Hematopoietic multipotent progenitor cell treated with erythropoietin and hydrocortisone succinate and interleukin-3 and kit ligand, for 4 days (in vitro differentiated cells): ENCODE data around the gene TSPAN33.
"Not testable (repeated sequence)": the region's sequence is repeated elsewhere in the genome, so short reads cannot be mapped to it uniquely, and the experiment has no call there.

Experiments used
- DNase-seq: peaks from one replicate; pipeline ENCODE4 v3.0.0-alpha.2; 2015

TSPAN33 gene

DNA sequence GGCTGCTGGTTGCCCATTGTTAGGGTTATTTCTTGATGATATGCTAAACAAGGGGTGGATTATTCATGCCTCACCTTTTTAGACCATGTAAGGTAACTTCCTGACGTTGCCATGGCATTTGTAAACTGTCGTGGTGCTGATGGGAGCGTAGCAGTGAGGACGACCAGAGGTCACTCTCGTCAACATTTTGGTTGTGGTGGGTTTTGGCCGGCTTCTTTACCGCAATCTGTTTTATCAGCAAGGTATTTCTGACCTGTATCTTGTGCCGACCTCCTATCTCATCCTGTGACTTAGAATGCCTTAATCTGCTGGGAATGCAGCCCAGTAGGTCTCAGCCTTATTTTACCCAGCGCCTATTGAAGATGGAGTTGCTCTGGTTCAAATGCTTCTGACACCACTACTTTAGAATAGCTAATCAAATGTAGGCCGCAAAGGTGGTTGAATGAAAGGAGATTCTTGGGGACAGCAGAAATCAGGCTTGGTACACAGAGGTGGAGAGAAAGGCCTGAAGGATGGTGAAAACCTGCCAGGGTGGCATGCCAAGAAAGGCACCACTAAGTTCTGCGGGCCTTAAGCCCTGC, 26.0 kb downstream of the TSPAN33 start:
- no peak for DNase-seq

DNA sequence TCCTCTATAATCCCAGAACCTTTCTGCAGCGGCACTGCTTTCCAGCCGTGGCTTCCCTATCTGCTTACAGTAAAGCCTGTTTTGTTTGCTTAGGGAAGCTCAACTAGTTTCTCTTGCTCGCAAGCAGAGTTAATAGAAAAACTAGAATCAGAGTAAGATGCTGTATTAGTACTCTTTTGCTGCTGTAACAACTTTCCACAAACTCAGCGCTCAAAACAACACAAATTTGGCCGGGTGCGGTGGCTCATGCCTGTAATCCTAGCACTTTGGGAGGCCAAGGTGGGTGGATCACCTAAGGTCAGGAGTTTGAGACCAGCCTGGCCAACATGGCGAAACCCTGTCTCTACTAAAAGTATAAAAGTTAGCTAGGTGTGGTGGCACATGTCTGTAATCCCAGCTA, 29.4 kb downstream of the TSPAN33 start:
- DNase-seq, result not testable (repeated sequence)

DNA sequence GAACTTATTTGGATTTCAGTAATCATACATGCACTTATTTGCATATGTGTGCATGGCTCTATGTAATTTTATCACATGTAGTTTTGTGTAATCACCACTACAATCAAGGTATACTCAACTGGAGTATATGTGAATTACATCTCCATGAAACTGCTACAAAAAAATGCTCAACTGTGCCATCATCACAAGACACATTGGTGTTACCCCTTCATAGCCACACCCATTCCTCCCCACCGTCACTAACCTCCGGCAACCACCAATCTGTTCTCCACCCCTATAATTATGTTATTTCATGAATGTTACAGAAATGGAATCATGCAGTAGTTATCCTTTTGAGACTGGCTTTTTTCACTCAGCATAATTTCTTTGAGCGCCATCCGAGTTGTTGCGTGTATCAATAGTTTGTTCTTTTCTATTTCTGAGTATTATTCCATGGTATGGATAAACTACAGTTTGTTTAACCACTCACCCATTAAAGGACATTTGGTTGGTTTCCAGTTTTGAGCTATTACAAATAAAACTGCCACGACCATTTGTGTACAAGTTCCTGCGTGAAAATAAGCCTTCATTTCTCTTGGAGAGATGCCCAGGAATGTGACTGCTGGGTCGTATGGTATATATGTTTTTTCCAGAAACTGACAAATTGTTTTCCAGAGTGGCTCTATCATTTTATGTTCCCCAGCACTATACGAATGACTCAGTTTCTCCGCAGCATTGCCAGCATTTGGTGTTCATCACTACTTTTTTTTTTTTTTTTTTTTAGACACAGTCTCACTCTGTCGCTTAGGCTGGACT, 32.6 kb downstream of the TSPAN33 start:
- no peak for DNase-seq

GRCh38 chr7:129184981-129185670, 40.6 kb downstream of the TSPAN33 start:
- DNase-seq, result no peak

- DNase-seq, result no peak
Observed at GRCh38 chr7:129186749-129187260, 42.3 kb downstream of the TSPAN33 start.

DNA sequence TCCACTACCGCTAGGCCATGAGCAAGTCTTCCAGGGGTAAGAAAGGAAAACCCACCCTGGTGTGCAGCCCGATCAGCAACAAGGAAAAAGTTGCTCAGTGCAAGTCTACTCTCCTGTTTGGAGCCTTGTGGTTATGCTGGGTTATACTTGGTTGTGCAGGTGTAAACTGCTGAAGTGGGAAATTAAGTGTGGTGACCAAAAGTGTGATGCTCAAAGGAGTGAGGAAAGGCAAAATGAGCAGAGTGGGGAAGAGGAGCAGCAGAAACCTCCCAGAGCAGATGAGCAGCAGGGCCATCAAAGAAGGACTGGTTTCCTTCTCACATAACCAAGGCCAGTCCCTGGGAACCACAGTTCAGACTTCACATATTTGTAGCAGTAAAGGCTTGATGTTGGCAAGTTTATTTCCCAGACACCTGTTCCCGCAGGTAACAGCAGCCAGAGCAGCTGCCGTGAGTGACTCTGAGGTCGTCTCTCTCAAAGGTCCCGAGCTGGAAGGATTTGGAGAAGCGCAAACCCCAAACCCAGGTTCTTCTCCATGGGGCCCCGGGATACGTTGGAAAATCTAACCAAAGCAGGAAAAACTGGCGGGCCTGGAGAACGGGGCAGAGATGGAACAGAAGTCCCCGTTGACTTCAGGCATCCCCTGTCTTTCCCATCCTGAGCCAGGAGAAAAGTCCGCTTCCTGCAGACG, 43.3 kb downstream of the TSPAN33 start:
- no peak for DNase-seq

DNA sequence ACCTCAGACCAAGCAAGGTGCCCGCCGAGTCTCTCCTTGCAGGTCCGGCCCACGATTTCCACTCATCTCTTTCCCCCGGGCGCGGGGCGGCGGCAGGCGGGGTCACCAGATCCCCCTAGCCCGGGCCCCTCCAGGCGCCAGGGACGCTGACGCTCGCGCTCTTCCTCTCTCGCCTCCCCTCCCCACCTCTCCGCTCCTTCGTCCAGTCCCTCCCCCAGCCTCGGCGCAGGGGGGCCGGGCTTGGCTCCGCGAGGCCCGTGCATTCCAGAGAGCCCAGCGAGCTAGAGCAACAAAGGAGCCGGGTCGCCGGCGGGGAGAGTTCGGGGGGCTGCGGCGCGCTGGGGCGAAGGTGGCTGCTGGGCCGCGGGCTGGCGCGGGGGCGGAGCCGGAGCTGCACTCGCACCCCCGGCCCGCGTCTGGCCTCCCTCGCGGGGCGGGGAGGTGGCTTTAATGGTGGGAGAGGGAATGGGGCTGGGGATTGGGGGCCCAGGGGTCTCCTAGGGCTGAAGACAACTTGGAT, 43.9 kb downstream of the TSPAN33 start, which contains the start of gene SMO:
Gene SMO (plus strand): TSS at position 262 of the 520 bp plus-strand sequence. CDS start 519 bp downstream, outside the sequence.
- DNase-seq, result peak; percentile 60

GRCh38 chr7:129188892-129189660, 44.6 kb downstream of the TSPAN33 start:
- peak; percentile 39 for DNase-seq

DNA sequence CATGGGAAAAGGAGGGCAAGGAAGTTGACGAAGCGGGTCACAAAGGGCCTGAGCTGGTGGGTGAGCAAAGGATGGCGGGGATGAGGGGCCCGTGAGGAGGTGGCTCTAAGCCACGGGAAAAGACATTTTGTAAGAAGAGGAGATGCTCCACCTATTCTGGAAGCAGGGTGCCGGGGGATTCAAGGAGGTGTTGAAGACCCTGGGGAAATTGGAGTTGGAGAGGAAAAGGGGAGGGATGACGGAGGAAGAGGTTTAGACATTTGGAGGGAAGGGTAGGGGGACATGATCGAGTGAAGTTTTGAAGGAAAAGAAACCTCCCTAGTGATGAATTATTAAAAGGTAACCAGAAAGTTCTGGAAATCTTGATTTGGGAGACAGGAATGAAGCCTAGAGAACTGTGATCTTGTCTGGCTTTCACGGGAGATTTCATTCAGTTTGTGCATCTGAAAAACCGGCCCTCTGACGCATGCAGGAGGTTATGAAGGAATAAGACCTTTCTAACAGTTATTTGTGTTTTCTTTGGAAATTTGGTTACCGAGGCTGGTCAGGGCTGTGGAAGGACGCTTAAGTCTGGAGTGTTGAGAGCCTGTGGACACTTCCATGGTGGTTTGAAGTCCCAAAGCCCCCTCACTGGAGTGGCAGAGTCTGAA, 45.3 kb downstream of the TSPAN33 start:
- no peak for DNase-seq

DNA sequence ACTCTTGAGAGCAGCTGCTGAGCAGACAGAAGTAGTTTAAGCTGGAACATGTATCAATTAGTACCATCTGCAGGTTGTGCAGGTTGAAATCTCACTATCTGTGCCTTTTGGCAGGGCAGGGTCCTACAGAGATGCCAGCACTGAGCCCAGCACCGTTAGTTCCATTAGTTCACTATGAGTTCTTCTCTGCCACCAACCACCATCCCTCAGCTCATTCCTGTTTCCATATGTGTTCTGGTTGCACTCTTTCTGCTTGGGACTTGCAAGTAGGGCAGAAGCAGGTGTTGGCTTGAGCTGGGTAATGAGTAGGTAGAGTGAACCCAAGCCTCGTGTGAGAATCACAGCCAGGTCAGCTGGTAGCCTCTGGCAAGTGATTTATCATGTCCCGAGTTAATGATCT, 46.8 kb downstream of the TSPAN33 start:
- DNase-seq, result no peak

DNA sequence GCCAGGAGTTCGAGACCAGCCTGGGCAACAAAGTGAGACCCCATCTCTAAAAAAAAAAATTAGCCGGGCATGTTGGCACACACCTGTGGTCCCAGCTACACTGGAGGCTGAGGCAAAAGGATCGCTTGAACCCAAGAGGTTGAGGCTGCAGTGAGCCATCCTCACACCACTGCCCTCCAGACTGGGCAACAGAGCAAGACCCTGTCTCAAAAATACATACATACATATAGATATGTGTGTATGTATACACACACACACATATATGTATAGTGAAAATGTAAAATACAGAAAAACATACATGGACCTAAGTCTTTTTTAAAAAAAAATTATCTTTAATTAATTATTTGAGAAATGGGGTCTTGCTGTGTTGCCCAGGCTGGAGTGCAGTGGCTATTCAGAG, 49.4 kb downstream of the TSPAN33 start:
- no peak for DNase-seq

DNA sequence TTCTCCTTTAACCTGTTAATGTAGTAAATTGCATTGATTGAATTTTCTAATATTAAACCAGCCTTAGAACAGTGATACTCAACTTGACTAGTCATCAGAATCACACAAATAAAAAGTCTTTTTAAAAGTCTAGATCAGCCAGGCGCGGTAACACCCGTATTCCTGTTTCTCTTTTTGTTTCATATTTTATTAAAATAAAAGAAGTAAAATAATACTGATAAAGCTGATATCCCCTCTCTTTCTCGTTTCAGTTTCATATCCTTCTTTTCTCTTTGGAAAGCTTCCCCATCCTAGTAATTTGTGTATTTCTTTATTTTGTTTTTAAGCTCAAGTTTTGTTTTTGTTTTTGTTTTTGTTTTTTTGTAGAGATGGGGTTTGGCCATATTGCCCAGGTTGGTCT, 53.3 kb downstream of the TSPAN33 start:
- no peak for DNase-seq

GRCh38 chr7:129199406-129199805, 54.9 kb downstream of the TSPAN33 start:
- no peak for DNase-seq

- no peak for DNase-seq
Observed at GRCh38 chr7:129202058-129202777, 57.7 kb downstream of the TSPAN33 start.

DNA sequence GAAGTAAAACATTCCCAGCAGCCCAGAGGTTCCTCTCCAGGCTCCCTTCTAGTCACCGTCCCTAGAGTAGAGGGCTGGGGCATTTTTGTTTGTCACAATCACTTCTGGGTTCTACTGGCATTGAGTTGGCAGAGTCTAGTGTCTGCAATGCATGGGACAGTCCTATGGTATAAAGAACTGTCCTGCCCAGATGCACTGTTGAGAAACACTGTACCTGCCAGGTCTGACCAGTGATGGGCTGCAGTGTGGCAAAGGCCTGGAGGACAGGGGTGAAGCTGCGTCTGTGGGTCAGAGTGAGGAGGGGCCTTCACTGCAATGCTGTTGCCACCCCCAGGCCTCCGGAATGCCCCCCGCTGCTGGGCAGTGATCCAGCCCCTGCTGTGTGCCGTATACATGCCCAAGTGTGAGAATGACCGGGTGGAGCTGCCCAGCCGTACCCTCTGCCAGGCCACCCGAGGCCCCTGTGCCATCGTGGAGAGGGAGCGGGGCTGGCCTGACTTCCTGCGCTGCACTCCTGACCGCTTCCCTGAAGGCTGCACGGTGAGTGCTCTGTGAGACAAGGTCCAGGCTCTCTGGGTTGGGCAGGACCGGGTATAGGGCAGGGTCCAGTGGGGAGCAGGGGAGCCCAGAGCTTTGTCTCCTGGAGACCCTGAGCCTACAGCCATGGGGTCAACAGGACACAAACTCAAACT, 58.7 kb downstream of the TSPAN33 start:
- DNase-seq, result no peak

GRCh38 chr7:129205126-129205818, 60.8 kb downstream of the TSPAN33 start:
- DNase-seq, result no peak

DNA sequence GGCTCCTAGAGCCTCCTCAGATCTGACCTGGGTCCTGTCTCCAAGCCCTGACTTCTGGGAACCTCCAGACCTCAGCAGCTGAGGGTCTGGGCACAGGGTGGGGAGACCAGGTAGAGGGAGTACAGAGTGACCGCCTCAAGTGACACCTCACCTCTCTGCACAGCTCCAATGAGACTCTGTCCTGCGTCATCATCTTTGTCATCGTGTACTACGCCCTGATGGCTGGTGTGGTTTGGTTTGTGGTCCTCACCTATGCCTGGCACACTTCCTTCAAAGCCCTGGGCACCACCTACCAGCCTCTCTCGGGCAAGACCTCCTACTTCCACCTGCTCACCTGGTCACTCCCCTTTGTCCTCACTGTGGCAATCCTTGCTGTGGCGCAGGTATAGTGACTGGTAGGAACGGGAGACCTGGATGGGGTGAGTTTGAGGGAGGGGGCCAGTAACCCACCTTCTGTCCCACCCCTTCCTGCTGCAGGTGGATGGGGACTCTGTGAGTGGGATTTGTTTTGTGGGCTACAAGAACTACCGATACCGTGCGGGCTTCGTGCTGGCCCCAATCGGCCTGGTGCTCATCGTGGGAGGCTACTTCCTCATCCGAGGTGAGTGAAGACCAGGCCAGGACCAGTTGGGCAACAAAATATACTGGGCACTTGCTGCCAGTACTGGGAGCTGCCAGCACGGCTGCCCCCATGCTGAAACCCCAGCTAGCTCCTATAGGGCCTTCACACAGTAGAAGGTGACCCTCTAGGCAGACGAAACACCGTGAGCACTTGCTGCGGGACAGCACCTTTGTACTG, 61.7 kb downstream of the TSPAN33 start:
- no peak for DNase-seq

DNA sequence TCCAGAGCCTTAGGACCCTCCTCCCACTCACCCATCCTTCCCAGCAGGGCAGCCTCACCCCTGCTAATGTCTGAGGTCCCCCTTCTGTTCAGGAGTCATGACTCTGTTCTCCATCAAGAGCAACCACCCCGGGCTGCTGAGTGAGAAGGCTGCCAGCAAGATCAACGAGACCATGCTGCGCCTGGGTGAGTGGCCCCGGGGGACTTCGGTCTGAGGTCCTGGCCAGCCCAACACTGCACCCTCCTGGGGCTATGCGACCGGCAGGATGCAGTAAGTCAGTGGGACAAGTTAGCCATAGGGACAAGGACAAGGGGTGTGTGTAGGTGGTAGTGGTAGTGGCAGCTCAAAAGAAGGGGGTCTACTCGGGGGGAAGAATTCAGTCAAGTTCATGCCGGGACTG, 64.2 kb downstream of the TSPAN33 start:
- DNase-seq, result no peak
